Mesendoderm (in vitro differentiated cells): ENCODE data around the gene COL28A1.
A peak's percentile ranks its signal among the peaks of the same experiment; 100 is the strongest.

ENCODE experiments used
- DNase-seq: peaks from one replicate; pipeline ENCODE4 v3.0.0; 2013
- H2AK5ac ChIP-seq: 2 replicates; pipeline ENCODE4 v1.6.1; 2013; ENCODE audit warnings: low read length, inconsistent platforms
- H2BK120ac ChIP-seq: 2 replicates; pipeline ENCODE4 v1.6.1; 2013; ENCODE audit warnings: low read depth, mild to moderate bottlenecking, low read length, moderate library complexity, mixed read lengths
- H2BK15ac ChIP-seq: replicated peaks from 2 replicates; pipeline ENCODE4 v1.6.1; 2013; ENCODE audit warnings: low read depth, mild to moderate bottlenecking, moderate library complexity
- H2BK5ac ChIP-seq: 2 replicates; pipeline ENCODE4 v1.6.1; 2013; ENCODE audit warnings: low read length, inconsistent platforms
- H3K18ac ChIP-seq: 2 replicates; pipeline ENCODE4 v1.6.1; 2013; ENCODE audit warnings: mild to moderate bottlenecking, low read length, mixed read lengths
- H3K23ac ChIP-seq: one replicate; pipeline ENCODE4 v1.6.1; 2013; ENCODE audit warnings: low read length
- H3K27ac ChIP-seq: 2 replicates; pipeline ENCODE4 v1.5.1; 2013; ENCODE audit warnings: low read depth, mild to moderate bottlenecking, inconsistent platforms, low read length, moderate library complexity
- H3K27me3 ChIP-seq: 2 replicates; pipeline ENCODE4 v1.6.1; 2013; ENCODE audit warnings: low read length, control low read depth, mild to moderate bottlenecking, inconsistent platforms; ENCODE audit not compliant: insufficient read depth, poor library complexity
- H3K36me3 ChIP-seq: 2 replicates; pipeline ENCODE4 v1.6.1; 2013; ENCODE audit warnings: low read length, inconsistent platforms; ENCODE audit not compliant: control insufficient read depth, insufficient read depth
- H3K4ac ChIP-seq: one replicate; pipeline ENCODE4 v1.6.1; 2013; ENCODE audit warnings: low read depth, mild to moderate bottlenecking, low read length, moderate library complexity
- H3K4me1 ChIP-seq: 2 replicates; pipeline ENCODE4 v1.6.1; 2013; ENCODE audit warnings: low read depth, low read length, inconsistent platforms; ENCODE audit not compliant: control insufficient read depth
- H3K4me2 ChIP-seq: 2 replicates; pipeline ENCODE4 v1.6.1; 2013; ENCODE audit warnings: low read length
- H3K4me3 ChIP-seq: 2 replicates; pipeline ENCODE4 v1.5.1; 2013; ENCODE audit warnings: mild to moderate bottlenecking, low read length
- H3K56ac ChIP-seq: one replicate; pipeline ENCODE4 v1.6.1; 2013; ENCODE audit warnings: low read length
- H3K79me1 ChIP-seq: 2 replicates; pipeline ENCODE4 v1.6.1; 2013; ENCODE audit warnings: low read length, inconsistent platforms
- H3K79me2 ChIP-seq: 2 replicates; pipeline ENCODE4 v1.6.1; 2013; ENCODE audit warnings: mild to moderate bottlenecking, low read length; ENCODE audit not compliant: control insufficient read depth, insufficient read depth
- H3K9ac ChIP-seq: 2 replicates; pipeline ENCODE4 v1.6.1; 2013; ENCODE audit warnings: low read length, inconsistent platforms
- H4K5ac ChIP-seq: one replicate; pipeline ENCODE4 v1.6.1; 2013; ENCODE audit warnings: low read length
- H4K8ac ChIP-seq: one replicate; pipeline ENCODE4 v1.6.1; 2013; ENCODE audit warnings: low read depth, mild to moderate bottlenecking, control low read depth, low read length, moderate library complexity
- WGBS: extraction: QIAGEN DNeasy Blood & Tissue Kit; methylation state at CpG from one replicate; pipeline ENCODE4 v1.1.7; 2013; ENCODE audit warnings: low lambda C conversion rate, missing lambda C conversion rate; ENCODE audit not compliant: insufficient coverage; ENCODE audit errors: extremely low coverage; 5-methylcytosine and 5-hydroxymethylcytosine counted together

The COL28A1 gene

DNA sequence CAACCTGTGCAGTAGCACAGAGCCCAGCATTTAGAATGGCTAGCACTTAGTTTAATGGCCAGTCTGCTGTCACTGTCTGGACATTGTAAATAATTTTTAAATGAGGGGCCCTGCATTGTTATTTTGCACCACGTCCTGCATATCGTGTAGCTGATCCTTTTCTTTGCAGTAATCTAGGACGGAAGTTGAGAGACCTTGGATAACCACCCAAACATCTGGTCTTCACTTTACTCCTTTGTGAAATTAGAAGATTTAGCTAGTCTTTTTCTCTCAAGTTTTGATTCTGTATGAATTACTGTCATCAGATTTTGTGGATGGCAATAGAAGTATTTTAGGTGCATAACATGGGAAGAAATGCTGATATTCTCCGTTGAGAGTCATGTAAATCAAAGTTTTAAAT, 32.9 kb upstream of the COL28A1 start:
- no peak overlapping the region for H4K8ac ChIP-seq
- WGBS = no CpG with 5 or more reads among the region's 4 CpGs
- H3K79me2 ChIP-seq = peaks cover 35% of the 10 kb centered on the region
- no peak overlapping the region for H3K18ac ChIP-seq
- no peak overlapping the region for H2BK5ac ChIP-seq
- H2BK120ac ChIP-seq = no peak overlapping the region
- peak overlapping the region; percentile 46 for H3K4me2 ChIP-seq
- peak overlapping the region; percentile 33 for H3K9ac ChIP-seq
- H2AK5ac ChIP-seq = no peak overlapping the region
- no peak overlapping the region for H3K4me3 ChIP-seq
- H3K23ac ChIP-seq = no peak overlapping the region
- H2BK15ac ChIP-seq = no peak overlapping the region
- no peaks in the 10 kb centered on the region for H3K27me3 ChIP-seq
- no peak for DNase-seq
- H3K36me3 ChIP-seq = no peaks in the 10 kb centered on the region
- peak overlapping the region; percentile 36 for H3K56ac ChIP-seq
- no peak overlapping the region for H3K27ac ChIP-seq
- peaks cover 4% of the 10 kb centered on the region for H3K4me1 ChIP-seq
- no peak overlapping the region for H3K4ac ChIP-seq
- H4K5ac ChIP-seq = no peak overlapping the region
- peaks cover 14% of the 10 kb centered on the region for H3K79me1 ChIP-seq

DNA sequence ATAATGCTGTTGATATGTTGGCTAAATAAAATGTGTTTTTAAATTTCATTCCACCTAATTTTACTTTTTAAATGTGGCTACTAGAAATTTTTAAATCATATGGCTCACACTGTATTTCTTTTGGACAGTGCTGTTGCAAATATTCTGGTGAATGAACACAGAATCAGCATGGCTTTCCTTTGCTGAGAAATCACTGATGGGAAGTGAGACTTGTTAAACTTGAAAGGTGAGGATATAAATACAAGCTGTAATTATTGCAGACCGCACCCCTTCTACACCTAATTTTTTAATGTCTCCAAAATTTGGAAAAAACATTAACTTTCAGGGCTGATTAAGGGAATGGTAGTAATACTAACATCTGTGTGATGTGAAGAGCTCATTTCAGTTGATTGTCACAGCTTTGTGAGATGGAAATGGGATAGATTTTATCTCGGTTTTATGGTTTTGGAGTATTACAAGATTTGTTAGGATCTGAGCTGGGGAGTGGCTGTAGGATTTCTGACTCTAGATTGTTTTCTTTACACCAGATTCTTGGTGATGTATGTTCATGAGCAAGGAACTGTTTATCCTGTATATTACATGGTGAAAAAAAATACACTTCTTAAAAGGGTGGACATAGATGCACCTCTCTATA, 32.3 kb upstream of the COL28A1 start:
- Histone ChIP-seq H3K23ac (no peak overlapping the region), H2BK5ac (no peak overlapping the region), H3K79me1 (peaks cover 14% of the 10 kb centered on the region), H3K56ac (peak overlapping the region; percentile 36), H3K36me3 (no peaks in the 10 kb centered on the region), H2BK120ac (no peak overlapping the region), H4K8ac (no peak overlapping the region), H3K4ac (no peak overlapping the region), H3K79me2 (peaks cover 34% of the 10 kb centered on the region), H3K4me1 (peaks cover 4% of the 10 kb centered on the region), H3K18ac (no peak overlapping the region), H3K27me3 (no peaks in the 10 kb centered on the region), H2AK5ac (no peak overlapping the region), H3K4me2 (peak overlapping the region; percentile 60), H3K9ac (peak overlapping the region; percentile 90), H3K4me3 (no peak overlapping the region), H2BK15ac (no peak overlapping the region), H4K5ac (no peak overlapping the region), H3K27ac (no peak overlapping the region)
- DNase-seq = no peak
- WGBS = no CpG with 5 or more reads among the region's 2 CpGs

GRCh38 chr7:7566651-7567611, 31.3 kb upstream of the COL28A1 start, which contains the start of gene MIOS:
Gene MIOS (plus strand): TSS chr7:7566884. CDS start chr7:7572476, 5,592 bp downstream.
- peak; percentile 88 for DNase-seq
- no CpG with 5 or more reads among the region's 96 CpGs for WGBS
- H3K4me1 ChIP-seq = peaks cover 4% of the 10 kb centered on the region
- peak within 1 kb of the TSS; percentile 90 for H3K4me3 ChIP-seq
- H3K9ac ChIP-seq = peak within 1 kb of the TSS; percentile 90
- H3K56ac ChIP-seq = peak within 1 kb of the TSS; percentile 95
- H3K27me3 ChIP-seq = no peaks in the 10 kb centered on the region
- no peak within 1 kb of the TSS for H2BK5ac ChIP-seq
- peak within 1 kb of the TSS; percentile 96 for H3K4ac ChIP-seq
- H3K23ac ChIP-seq = peak within 1 kb of the TSS; percentile 16
- no peak within 1 kb of the TSS for H2AK5ac ChIP-seq
- peaks cover 14% of the 10 kb centered on the region for H3K79me1 ChIP-seq
- H3K36me3 ChIP-seq = no peaks in the 10 kb centered on the region
- H4K8ac ChIP-seq = peak within 1 kb of the TSS; percentile 97
- no peak within 1 kb of the TSS for H4K5ac ChIP-seq
- peak within 1 kb of the TSS; percentile 95 for H3K27ac ChIP-seq
- H2BK120ac ChIP-seq = no peak within 1 kb of the TSS
- H3K4me2 ChIP-seq = peak within 1 kb of the TSS; percentile 60
- H3K79me2 ChIP-seq = peaks cover 32% of the 10 kb centered on the region
- no peak within 1 kb of the TSS for H2BK15ac ChIP-seq
- peak within 1 kb of the TSS; percentile 98 for H3K18ac ChIP-seq

DNA sequence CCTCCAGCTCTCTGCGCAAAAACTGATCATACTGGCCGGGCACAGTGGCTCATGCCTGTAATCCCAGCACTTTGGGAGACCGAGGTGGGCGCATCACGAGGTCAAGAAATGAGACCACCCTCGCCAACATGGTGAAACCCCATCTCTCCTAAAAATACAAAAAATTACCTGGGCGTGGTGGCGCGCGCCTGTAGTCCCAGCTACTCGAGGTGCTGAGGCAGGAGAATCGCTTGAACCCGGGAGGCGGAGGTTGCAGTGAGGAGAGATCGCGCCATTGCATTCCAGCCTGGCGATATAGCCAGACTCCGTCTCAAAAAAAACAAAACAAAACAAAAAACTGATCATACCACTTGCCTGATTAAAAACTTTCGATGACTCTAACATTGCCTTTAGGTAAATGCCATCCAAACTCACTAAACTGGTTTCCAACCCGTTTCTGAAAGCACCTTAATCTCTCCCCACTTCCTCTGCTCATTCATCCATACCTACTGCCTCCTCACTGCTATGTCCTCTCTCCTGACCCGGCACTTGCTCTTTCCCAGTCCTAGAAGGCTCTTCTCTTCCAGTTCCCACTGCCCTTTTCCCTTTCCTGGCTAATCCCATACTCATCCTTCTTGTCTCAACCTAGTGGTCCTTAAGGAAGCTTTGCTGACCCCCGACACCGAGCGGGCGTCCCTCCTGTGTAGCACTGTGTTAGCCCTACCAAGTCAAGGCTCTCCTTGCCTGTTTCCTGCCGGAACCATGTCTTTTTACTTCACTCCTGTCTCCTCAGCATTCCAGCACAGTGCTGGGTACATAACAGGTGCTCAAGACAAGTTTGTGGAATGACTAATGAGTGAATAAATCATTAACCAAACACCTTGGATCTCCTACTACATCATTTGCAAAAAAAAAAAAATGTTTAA, 30.3 kb upstream of the COL28A1 start:
- WGBS = no CpG with 5 or more reads among the region's 26 CpGs
- no peak overlapping the region for H3K27ac ChIP-seq

DNA sequence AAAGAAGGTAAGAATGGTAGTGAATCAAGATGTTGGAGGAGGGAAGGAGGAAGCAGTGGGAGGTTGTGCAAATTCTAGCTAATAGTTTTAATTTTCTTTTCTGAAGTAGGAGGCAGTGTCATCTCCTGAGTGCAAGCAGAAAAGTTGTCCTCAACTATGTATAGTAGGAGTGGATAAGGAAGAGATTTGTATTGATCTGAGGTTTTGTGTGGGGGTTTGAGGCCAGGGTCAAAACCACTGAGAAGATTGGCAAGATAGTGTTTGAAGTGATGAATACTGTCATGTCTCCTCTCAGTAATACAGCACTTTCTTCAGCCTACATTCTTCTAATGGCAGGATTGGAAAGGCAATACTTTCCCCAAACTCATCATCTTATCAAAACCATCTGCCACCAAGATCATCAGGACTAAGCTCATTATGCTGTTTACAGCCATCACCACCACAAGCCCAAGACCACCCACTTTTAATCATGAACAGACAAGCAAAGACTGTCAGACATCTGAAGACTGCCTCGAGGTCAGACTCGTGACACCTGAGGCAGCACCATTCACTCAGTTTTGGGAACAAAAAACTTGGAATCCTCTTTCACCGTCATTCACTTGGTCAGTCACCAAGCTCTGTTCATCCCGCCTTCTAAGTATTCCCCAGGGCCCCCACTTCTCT, 29.5 kb upstream of the COL28A1 start:
- Histone ChIP-seq H3K27me3 (no peaks in the 10 kb centered on the region), H3K79me1 (peaks cover 12% of the 10 kb centered on the region), H3K4me1 (peaks cover 4% of the 10 kb centered on the region), H3K4me3 (no peak overlapping the region), H3K79me2 (peaks cover 26% of the 10 kb centered on the region), H4K8ac (no peak overlapping the region), H4K5ac (no peak overlapping the region), H3K56ac (no peak overlapping the region), H3K27ac (no peak overlapping the region), H2BK120ac (no peak overlapping the region), H3K4ac (no peak overlapping the region), H3K9ac (no peak overlapping the region), H3K18ac (no peak overlapping the region), H2BK15ac (no peak overlapping the region), H3K4me2 (no peak overlapping the region), H3K23ac (no peak overlapping the region), H2AK5ac (no peak overlapping the region), H2BK5ac (no peak overlapping the region), H3K36me3 (no peaks in the 10 kb centered on the region)
- no peak for DNase-seq
- no CpG with 5 or more reads among the region's 4 CpGs for WGBS

More for the DNA sequence above, 30.3 kb upstream of the COL28A1 start:
- Histone ChIP-seq H2BK15ac (no peak overlapping the region), H3K56ac (no peak overlapping the region), H3K79me1 (peaks cover 14% of the 10 kb centered on the region), H2AK5ac (no peak overlapping the region), H3K4me3 (no peak overlapping the region), H4K8ac (no peak overlapping the region), H3K23ac (no peak overlapping the region), H3K36me3 (no peaks in the 10 kb centered on the region), H3K4me1 (peaks cover 4% of the 10 kb centered on the region), H3K4me2 (no peak overlapping the region), H3K18ac (no peak overlapping the region), H3K27me3 (no peaks in the 10 kb centered on the region), H3K79me2 (peaks cover 30% of the 10 kb centered on the region), H2BK5ac (no peak overlapping the region), H2BK120ac (no peak overlapping the region), H3K4ac (no peak overlapping the region), H3K9ac (no peak overlapping the region), H4K5ac (no peak overlapping the region)
- DNase-seq = peak; percentile 57
